ENCODE data around the gene LSR.

LSR gene

DNA sequence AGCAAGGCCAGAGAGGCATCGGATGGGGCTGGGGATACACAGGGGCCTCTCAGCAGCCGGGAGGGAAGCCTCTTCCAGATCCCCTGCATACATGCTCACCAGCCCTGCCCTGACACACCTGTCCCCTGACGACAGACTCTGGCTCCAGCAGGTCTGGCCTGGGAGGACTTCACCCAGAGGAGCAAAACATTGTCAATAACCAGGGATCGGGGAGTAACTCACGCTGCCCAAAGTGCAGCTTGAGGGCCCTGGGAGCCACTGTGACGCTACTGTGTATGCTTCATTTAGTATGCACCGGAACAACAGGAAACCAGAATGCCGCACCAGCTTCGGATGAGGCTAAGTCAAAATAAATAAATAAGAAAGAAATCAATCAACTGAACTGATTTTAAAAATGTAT, 67.8 kb downstream of the LSR start (continued):
- TF ChIP-seq ZNF140 (tag by site-specific recombination; IDR thresholded peaks at IDR 0.05): no peak
- TF ChIP-seq ZNF843 (tag by site-specific recombination; IDR thresholded peaks at IDR 0.05): no peak
- TF ChIP-seq ZNF341 (tag by site-specific recombination; IDR thresholded peaks at IDR 0.05; ENCODE audit: low read depth): no peak
